Right lobe of liver (tissue), 6 donors: Measurements from ENCODE around the gene TMUB1. TPM values are rescaled to one million over a fixed set of nuclear protein-coding genes. Genes with fewer than 3 reads are reported as not detected.

Source experiments
- ATAC-seq, 4 donors: fragments of 200-7000 bp; cut with Tn5 transposase; one replicate each; pipeline ENCODE4 v1.9.1; 2020; ENCODE audit warnings: mild to moderate bottlenecking in 4 of 4, moderate library complexity in 4 of 4
- DNase-seq, 3 donors: peaks; one replicate each; pipeline ENCODE4 v3.0.0-alpha.2; 2020
- H3K27ac ChIP-seq, 3 donors: fragments of 200-600 bp; one replicate each; pipeline ENCODE4 v1.8.0; 2022
- H3K27me3 ChIP-seq, 2 donors: fragments of 200-600 bp; one replicate each; pipeline ENCODE4 v1.8.0; 2022
- H3K36me3 ChIP-seq, 4 donors: fragments of 200-600 bp; sonication (generic) in 1 of 4; one replicate each; pipeline versions ENCODE4 v1.5.1 to v1.8.0; 2017 to 2022; ENCODE audit warnings: control low read depth in 1 of 4
- H3K4me1 ChIP-seq, 4 donors: fragments of 200-600 bp; sonication (generic) in 1 of 4; one replicate each; pipeline versions ENCODE4 v1.5.1 to v1.8.0; 2017 to 2022; ENCODE audit warnings: control low read depth in 1 of 4
- H3K4me3 ChIP-seq, 3 donors: fragments of 200-600 bp; one replicate each; pipeline ENCODE4 v1.8.0; 2022
- H3K9me3 ChIP-seq, 4 donors: fragments of 200-600 bp; sonication (generic) in 1 of 4; one replicate each; pipeline versions ENCODE4 v1.5.1 to v1.8.0; 2017 to 2022; ENCODE audit warnings: control low read depth in 1 of 4
- POLR2A ChIP-seq: fragments of 450-650 bp; IDR thresholded peaks from one replicate; pipeline ENCODE4 v1.6.1; 2017; ENCODE audit warnings: antibody characterized with exemption, mild to moderate bottlenecking
- WGBS: methylation state at CpG from one replicate; pipeline ENCODE4 v1.1.6; 2018; ENCODE audit warnings: low coverage, low lambda C conversion rate; ENCODE audit not compliant: insufficient coverage; ENCODE audit errors: missing lambda C conversion rate; 5-methylcytosine and 5-hydroxymethylcytosine counted together
- intact Hi-C, 2 donors: fragments of 100-400 bp; cut with DNase I; formaldehyde crosslinking; loops; one replicate each; pipeline versions ENCODE4 v1.11.2 to v1.14.1; 2022
- total RNA-seq, 6 experiments: library from RNA; depleted of rRNA in 2 of 6; stranded (reverse); fragments of >200 nt in 2 of 6; fragmentation: NEBNext Ultra II Directional in 3 of 6; extraction: Animal tissue kit (Norgen Biotek cat#: 25700) in 3 of 6; gene quantifications; one replicate each; pipeline versions ENCODE4 v1.1.0 to v1.2.4, GENCODE V29; 2016 to 2023
- TF ChIP-seq, protein P1 (sequence below), 4 donors: fragments of 200-600 bp in 3 of 4; fragments of 450-650 bp in 1 of 4; IDR thresholded peaks; one replicate each; pipeline versions ENCODE4 v1.5.1 to v1.8.0; 2016 to 2022; ENCODE audit warnings: antibody characterized with exemption in 4 of 4, mild to moderate bottlenecking in 2 of 4
- donor health status: DM: no; HTN: yes; CAD: no.
- donor health status: DM: no; HTN: no; CAD: no.
- donor health status: DM: no; HTN: no; CAD: no.
- donor health status: DM: no; HTN: yes; CAD: no.
- donor health status: DM: no; HTN: yes; CAD: no.

The TMUB1 gene
- total RNA-seq, 6 experiments from 2014 or later, result 27.7 to 63.1 (median 41.8) TPM

- Histone ChIP-seq H3K9me3 (no peaks in the 10 kb centered on the region), H3K27ac (no peak overlapping the region), H3K36me3 (peaks cover 0 to 40% (median 16%) of the 10 kb centered on the region in 4 donors), H3K27me3 (no peaks in the 10 kb centered on the region), H3K4me3 (no peak overlapping the region), H3K4me1 (no peaks in the 10 kb centered on the region)
- ATAC-seq (no peak), DNase-seq (peak in 1 of 3 donors; percentile 31)
- TF ChIP-seq POLR2A, result no peak
- TF ChIP-seq, protein P1, sequence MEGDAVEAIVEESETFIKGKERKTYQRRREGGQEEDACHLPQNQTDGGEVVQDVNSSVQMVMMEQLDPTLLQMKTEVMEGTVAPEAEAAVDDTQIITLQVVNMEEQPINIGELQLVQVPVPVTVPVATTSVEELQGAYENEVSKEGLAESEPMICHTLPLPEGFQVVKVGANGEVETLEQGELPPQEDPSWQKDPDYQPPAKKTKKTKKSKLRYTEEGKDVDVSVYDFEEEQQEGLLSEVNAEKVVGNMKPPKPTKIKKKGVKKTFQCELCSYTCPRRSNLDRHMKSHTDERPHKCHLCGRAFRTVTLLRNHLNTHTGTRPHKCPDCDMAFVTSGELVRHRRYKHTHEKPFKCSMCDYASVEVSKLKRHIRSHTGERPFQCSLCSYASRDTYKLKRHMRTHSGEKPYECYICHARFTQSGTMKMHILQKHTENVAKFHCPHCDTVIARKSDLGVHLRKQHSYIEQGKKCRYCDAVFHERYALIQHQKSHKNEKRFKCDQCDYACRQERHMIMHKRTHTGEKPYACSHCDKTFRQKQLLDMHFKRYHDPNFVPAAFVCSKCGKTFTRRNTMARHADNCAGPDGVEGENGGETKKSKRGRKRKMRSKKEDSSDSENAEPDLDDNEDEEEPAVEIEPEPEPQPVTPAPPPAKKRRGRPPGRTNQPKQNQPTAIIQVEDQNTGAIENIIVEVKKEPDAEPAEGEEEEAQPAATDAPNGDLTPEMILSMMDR (IDR thresholded peaks at IDR 0.05), result no peak
- intact Hi-C loops, result no loop called here
- WGBS, result 96% methylated on average over 5 of the region's 17 CpGs
These were observed 47.5 kb upstream of the TMUB1 start for GRCh38 chr7:151130741-151131157.

DNA sequence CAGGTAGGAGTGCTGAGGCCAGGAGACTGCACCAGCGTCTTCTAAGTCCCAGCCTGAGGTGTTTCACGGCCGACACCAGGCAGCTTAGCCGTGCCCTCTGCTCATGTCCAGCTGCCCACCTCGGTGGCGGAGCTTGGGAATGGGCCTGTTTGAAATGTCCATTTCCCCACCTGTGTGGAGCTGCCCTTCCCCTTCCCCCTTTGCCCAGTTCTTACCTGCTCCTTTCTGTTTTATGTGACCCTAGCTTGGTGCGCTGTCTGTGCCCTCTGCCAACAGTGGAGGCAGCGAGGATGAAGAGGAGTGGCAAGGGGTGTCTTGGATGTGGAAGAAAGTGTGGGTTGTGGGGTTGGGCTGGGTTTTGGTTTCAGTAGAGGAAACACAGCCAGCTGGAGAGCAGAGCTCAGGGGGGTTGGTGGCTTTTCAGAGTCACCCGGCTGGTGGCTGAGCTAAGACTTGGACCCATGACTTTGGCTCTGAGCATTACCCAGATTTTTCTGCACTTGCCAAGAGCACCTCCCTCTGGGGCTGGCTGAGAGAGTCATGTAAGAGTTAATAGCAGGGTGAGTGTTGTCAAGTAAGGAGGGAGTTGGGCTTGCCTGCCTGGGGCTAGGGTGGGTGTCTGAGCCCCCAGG is 46.8 kb upstream of the TMUB1 start:
- Histone ChIP-seq H3K27ac (no peak overlapping the region), H3K9me3 (no peaks in the 10 kb centered on the region), H3K27me3 (no peaks in the 10 kb centered on the region), H3K4me1 (no peaks in the 10 kb centered on the region), H3K36me3 (peaks cover 0 to 34% (median 14%) of the 10 kb centered on the region in 4 donors), H3K4me3 (no peak overlapping the region)
- 100% methylated on average over 2 of the region's 9 CpGs for WGBS
- intact Hi-C loops, result loop anchor here in 1 of 2 donors (10.0 kb wide), 1 partner anchor 45 kb away; no protein-coding TSS in a partner anchor
- DNase-seq (no peak), ATAC-seq (no peak)
- TF ChIP-seq, protein P1 (IDR thresholded peaks at IDR 0.05), result no peak
- TF ChIP-seq POLR2A, result no peak

DNA sequence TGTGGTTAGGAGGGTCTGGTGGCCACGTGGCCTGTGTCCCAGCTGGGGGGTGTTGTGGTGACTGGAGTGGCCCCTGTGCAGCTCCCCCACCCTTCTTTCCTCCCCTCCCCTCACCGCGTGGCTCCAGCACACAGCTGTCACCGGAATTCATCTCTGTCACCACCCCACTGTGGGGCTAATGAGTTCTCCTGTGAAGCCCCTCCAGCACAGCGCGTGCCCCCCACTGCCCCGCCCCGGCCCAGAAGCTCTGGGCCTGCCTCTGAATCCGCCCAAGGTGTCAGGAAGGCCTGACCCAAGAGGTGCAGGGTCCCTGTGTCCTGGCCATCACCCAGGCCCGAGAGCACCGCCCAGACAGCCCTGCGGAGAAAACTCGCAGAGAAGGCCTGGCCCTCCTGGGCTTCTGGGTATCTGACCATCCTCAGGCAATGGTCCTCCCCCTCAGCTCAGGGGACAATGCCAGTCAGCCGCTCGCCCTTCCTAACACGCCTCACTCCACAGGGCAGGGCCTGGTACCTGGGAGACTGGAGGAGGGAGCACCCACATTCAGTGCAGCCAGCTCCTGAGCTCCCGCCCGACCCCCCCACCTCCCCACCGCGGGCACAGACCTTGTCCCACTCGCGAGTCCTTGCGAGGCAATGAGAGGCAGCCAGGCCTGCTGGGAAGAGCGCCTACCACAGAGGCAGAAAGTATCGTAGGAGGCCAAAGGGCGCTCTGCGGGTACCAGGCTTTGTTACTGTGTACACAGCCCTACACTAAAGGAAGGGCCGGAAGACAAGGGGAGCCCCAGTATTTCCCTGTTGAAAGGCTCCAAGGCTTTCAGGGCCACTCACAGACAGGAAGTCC is 46.0 kb upstream of the TMUB1 start:
- Histone ChIP-seq H3K36me3 (peaks cover 0 to 38% (median 15%) of the 10 kb centered on the region in 4 donors), H3K27ac (no peak overlapping the region), H3K27me3 (no peaks in the 10 kb centered on the region), H3K4me1 (no peaks in the 10 kb centered on the region), H3K4me3 (no peak overlapping the region), H3K9me3 (no peaks in the 10 kb centered on the region)
- ATAC-seq (no peak), DNase-seq (no peak)
- no peak for TF ChIP-seq POLR2A
- TF ChIP-seq, protein P1 (IDR thresholded peaks at IDR 0.05), result no peak
- WGBS, result 58% methylated on average over 10 of the region's 28 CpGs
- intact Hi-C loops, result loop anchor here in 1 of 2 donors (10.0 kb wide), 1 partner anchor 45 kb away; no protein-coding TSS in a partner anchor

DNA sequence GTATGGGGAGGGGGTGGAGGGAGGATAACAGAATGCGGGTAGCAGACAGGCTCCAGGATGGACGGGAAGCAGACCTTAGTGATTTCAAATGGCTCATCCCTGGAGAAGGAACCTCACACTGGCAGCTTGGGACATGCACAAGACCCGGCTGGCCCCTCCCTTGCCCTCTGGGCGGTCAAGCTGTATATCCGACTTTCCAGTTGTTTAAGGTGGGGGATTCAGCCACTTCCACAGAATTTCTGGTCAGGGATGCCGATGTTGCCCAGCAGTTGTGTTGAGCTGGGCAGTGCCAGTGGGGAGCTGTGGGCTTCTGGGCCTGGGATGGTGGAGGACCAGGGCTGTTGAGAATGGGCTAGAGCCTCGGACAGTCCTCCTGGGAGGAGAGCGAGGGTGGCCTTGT is 45.4 kb upstream of the TMUB1 start:
- intact Hi-C loops, result loop anchor here in 1 of 2 donors (10.0 kb wide), 1 partner anchor 46 kb away; no protein-coding TSS in a partner anchor
- DNase-seq (no peak), ATAC-seq (no peak)
- Histone ChIP-seq H3K27me3 (no peaks in the 10 kb centered on the region), H3K4me1 (no peaks in the 10 kb centered on the region), H3K36me3 (peaks cover 0 to 41% (median 14%) of the 10 kb centered on the region in 4 donors), H3K9me3 (no peaks in the 10 kb centered on the region), H3K4me3 (no peak overlapping the region), H3K27ac (no peak overlapping the region)
- WGBS, result 17% methylated on average over 1 of the region's 8 CpGs
- TF ChIP-seq POLR2A, result no peak
- TF ChIP-seq, protein P1 (IDR thresholded peaks at IDR 0.05), result no peak
